ENCODE data around the gene MMP28. TPM values are rescaled to one million over a fixed set of nuclear protein-coding genes. Genes with fewer than 3 reads are reported as not detected.
"Not testable (repeated sequence)": the region's sequence is repeated elsewhere in the genome, so short reads cannot be mapped to it uniquely, and the experiment has no call there.

MMP28 gene
- polyA plus RNA-seq, 4 donors = 3.0 to 30.5 (median 24.0) TPM

GRCh38 chr17:35757243-35757642, 38.2 kb downstream of the MMP28 start:
- H3K4me3 ChIP-seq (ENCODE audit: low read depth in 1 of 3, low read length in 3 of 3) = no peak overlapping the region
- H3K9me3 ChIP-seq (ENCODE audit: control insufficient read depth in 2 of 2, insufficient read depth in 1 of 2, low read depth in 1 of 2, low read length in 1 of 2) = no peaks in the 10 kb centered on the region
- no peaks in the 10 kb centered on the region for H3K4me1 ChIP-seq (ENCODE audit: control insufficient read depth in 3 of 3, insufficient read depth in 2 of 3, low read depth in 1 of 3, low read length in 2 of 3)
- FAIRE-seq = no peak
- no peak overlapping the region for H3K27ac ChIP-seq (ENCODE audit: low read depth in 1 of 3, low read length in 2 of 3)
- peaks cover 0 to 4% (median 0%) of the 10 kb centered on the region in 3 donors for H3K27me3 ChIP-seq (ENCODE audit: control insufficient read depth in 3 of 3, insufficient read depth in 3 of 3, low read length in 3 of 3)
- no peaks in the 10 kb centered on the region for H3K36me3 ChIP-seq (ENCODE audit: control insufficient read depth in 3 of 3, insufficient read depth in 2 of 3, low read depth in 1 of 3, low read length in 3 of 3)
- no peak for DNase-seq

GRCh38 chr17:35752945-35753764, 42.3 kb downstream of the MMP28 start, which contains the start of gene GAS2L2:
Gene GAS2L2 (minus strand): TSS chr17:35753239. CDS start chr17:35752850, 389 bp downstream.
- no peak for FAIRE-seq
- DNase-seq = no peak
- Histone ChIP-seq H3K36me3 (ENCODE audit: control insufficient read depth in 3 of 3, insufficient read depth in 2 of 3, low read depth in 1 of 3, low read length in 3 of 3) (no peaks in the 10 kb centered on the region), H3K27me3 (ENCODE audit: control insufficient read depth in 3 of 3, insufficient read depth in 3 of 3, low read length in 3 of 3) (peaks cover 0 to 33% (median 11%) of the 10 kb centered on the region in 3 donors), H3K4me1 (ENCODE audit: control insufficient read depth in 3 of 3, insufficient read depth in 2 of 3, low read depth in 1 of 3, low read length in 2 of 3) (peaks cover 0 to 2% (median 0%) of the 10 kb centered on the region in 3 donors), H3K4me3 (ENCODE audit: low read depth in 1 of 3, low read length in 3 of 3) (no peak within 1 kb of the TSS), H3K27ac (ENCODE audit: low read depth in 1 of 3, low read length in 2 of 3) (no peak within 1 kb of the TSS), H3K9me3 (ENCODE audit: control insufficient read depth in 2 of 2, insufficient read depth in 1 of 2, low read depth in 1 of 2, low read length in 1 of 2) (no peaks in the 10 kb centered on the region)
- 49 to 53% (median 50%) methylated on average over 8 to 9 of the region's 9 CpGs for WGBS, 3 donors

GRCh38 chr17:35752471-35752870, 43.0 kb downstream of the MMP28 start:
- peaks cover 0 to 34% (median 11%) of the 10 kb centered on the region in 3 donors for H3K27me3 ChIP-seq (ENCODE audit: control insufficient read depth in 3 of 3, insufficient read depth in 3 of 3, low read length in 3 of 3)
- WGBS, 3 donors = 17 to 48% (median 24%) methylated on average over 16 of the region's 16 CpGs
- FAIRE-seq = no peak

GRCh38 chr17:35751541-35751940, 43.9 kb downstream of the MMP28 start:
- 82 to 91% (median 90%) methylated on average over 4 of the region's 4 CpGs for WGBS, 3 donors
- not testable (repeated sequence) for H3K4me3 ChIP-seq (ENCODE audit: low read depth in 1 of 3, low read length in 3 of 3); H3K36me3 ChIP-seq (ENCODE audit: control insufficient read depth in 3 of 3, insufficient read depth in 2 of 3, low read depth in 1 of 3, low read length in 3 of 3); H3K4me1 ChIP-seq (ENCODE audit: control insufficient read depth in 3 of 3, insufficient read depth in 2 of 3, low read depth in 1 of 3, low read length in 2 of 3); DNase-seq; FAIRE-seq; H3K9me3 ChIP-seq (ENCODE audit: control insufficient read depth in 2 of 2, insufficient read depth in 1 of 2, low read depth in 1 of 2, low read length in 1 of 2); H3K27ac ChIP-seq (ENCODE audit: low read depth in 1 of 3, low read length in 2 of 3)
- H3K27me3 ChIP-seq (ENCODE audit: control insufficient read depth in 3 of 3, insufficient read depth in 3 of 3, low read length in 3 of 3) = peaks cover 0 to 34% (median 11%) of the 10 kb centered on the region in 3 donors

More at GRCh38 chr17:35752471-35752870, 43.0 kb downstream of the MMP28 start:
- DNase-seq = no peak
- H3K4me3 ChIP-seq (ENCODE audit: low read depth in 1 of 3, low read length in 3 of 3) = no peak overlapping the region
- H3K27ac ChIP-seq (ENCODE audit: low read depth in 1 of 3, low read length in 2 of 3) = no peak overlapping the region
- peaks cover 0 to 2% (median 0%) of the 10 kb centered on the region in 3 donors for H3K4me1 ChIP-seq (ENCODE audit: control insufficient read depth in 3 of 3, insufficient read depth in 2 of 3, low read depth in 1 of 3, low read length in 2 of 3)
- no peaks in the 10 kb centered on the region for H3K9me3 ChIP-seq (ENCODE audit: control insufficient read depth in 2 of 2, insufficient read depth in 1 of 2, low read depth in 1 of 2, low read length in 1 of 2)
- no peaks in the 10 kb centered on the region for H3K36me3 ChIP-seq (ENCODE audit: control insufficient read depth in 3 of 3, insufficient read depth in 2 of 3, low read depth in 1 of 3, low read length in 3 of 3)

GRCh38 chr17:35750526-35751395, 44.7 kb downstream of the MMP28 start:
- Histone ChIP-seq H3K27me3 (ENCODE audit: control insufficient read depth in 3 of 3, insufficient read depth in 3 of 3, low read length in 3 of 3) (peaks cover 0 to 34% (median 11%) of the 10 kb centered on the region in 3 donors), H3K27ac (ENCODE audit: low read depth in 1 of 3, low read length in 2 of 3) (no peak overlapping the region), H3K36me3 (ENCODE audit: control insufficient read depth in 3 of 3, insufficient read depth in 2 of 3, low read depth in 1 of 3, low read length in 3 of 3) (no peaks in the 10 kb centered on the region), H3K9me3 (ENCODE audit: control insufficient read depth in 2 of 2, insufficient read depth in 1 of 2, low read depth in 1 of 2, low read length in 1 of 2) (no peaks in the 10 kb centered on the region), H3K4me3 (ENCODE audit: low read depth in 1 of 3, low read length in 3 of 3) (no peak overlapping the region), H3K4me1 (ENCODE audit: control insufficient read depth in 3 of 3, insufficient read depth in 2 of 3, low read depth in 1 of 3, low read length in 2 of 3) (peaks cover 0 to 2% (median 0%) of the 10 kb centered on the region in 3 donors)
- DNase-seq (no peak), FAIRE-seq (no peak)
- 70 to 89% (median 76%) methylated on average over 7 to 10 of the region's 10 CpGs for WGBS, 3 donors

GRCh38 chr17:35749560-35750412, 45.7 kb downstream of the MMP28 start:
- Histone ChIP-seq H3K27ac (ENCODE audit: low read depth in 1 of 3, low read length in 2 of 3) (no peak overlapping the region), H3K27me3 (ENCODE audit: control insufficient read depth in 3 of 3, insufficient read depth in 3 of 3, low read length in 3 of 3) (peaks cover 0 to 34% (median 11%) of the 10 kb centered on the region in 3 donors), H3K4me1 (ENCODE audit: control insufficient read depth in 3 of 3, insufficient read depth in 2 of 3, low read depth in 1 of 3, low read length in 2 of 3) (peaks cover 0 to 2% (median 0%) of the 10 kb centered on the region in 3 donors), H3K9me3 (ENCODE audit: control insufficient read depth in 2 of 2, insufficient read depth in 1 of 2, low read depth in 1 of 2, low read length in 1 of 2) (no peaks in the 10 kb centered on the region), H3K4me3 (ENCODE audit: low read depth in 1 of 3, low read length in 3 of 3) (no peak overlapping the region), H3K36me3 (ENCODE audit: control insufficient read depth in 3 of 3, insufficient read depth in 2 of 3, low read depth in 1 of 3, low read length in 3 of 3) (no peaks in the 10 kb centered on the region)
- 7 to 11% (median 8%) methylated on average over 33 to 35 of the region's 35 CpGs for WGBS, 3 donors
- FAIRE-seq (no peak), DNase-seq (peak; percentile 21 to 29)

GRCh38 chr17:35748979-35749378, 46.5 kb downstream of the MMP28 start:
- no peak for FAIRE-seq

More at GRCh38 chr17:35748979-35749378, 46.5 kb downstream of the MMP28 start:
- H3K36me3 ChIP-seq (ENCODE audit: control insufficient read depth in 3 of 3, insufficient read depth in 2 of 3, low read depth in 1 of 3, low read length in 3 of 3) = no peaks in the 10 kb centered on the region
- H3K27ac ChIP-seq (ENCODE audit: low read depth in 1 of 3, low read length in 2 of 3) = no peak overlapping the region
- no peaks in the 10 kb centered on the region for H3K9me3 ChIP-seq (ENCODE audit: control insufficient read depth in 2 of 2, insufficient read depth in 1 of 2, low read depth in 1 of 2, low read length in 1 of 2)
- peaks cover 0 to 2% (median 0%) of the 10 kb centered on the region in 3 donors for H3K4me1 ChIP-seq (ENCODE audit: control insufficient read depth in 3 of 3, insufficient read depth in 2 of 3, low read depth in 1 of 3, low read length in 2 of 3)
- peaks cover 0 to 34% (median 11%) of the 10 kb centered on the region in 3 donors for H3K27me3 ChIP-seq (ENCODE audit: control insufficient read depth in 3 of 3, insufficient read depth in 3 of 3, low read length in 3 of 3)
- WGBS, 3 donors = 47 to 78% (median 63%) methylated on average over 6 of the region's 6 CpGs
- no peak overlapping the region for H3K4me3 ChIP-seq (ENCODE audit: low read depth in 1 of 3, low read length in 3 of 3)
- DNase-seq = no peak
